EH (cell line): ENCODE measurements around the gene RYR3.

Source experiments
- DNase-seq: peaks from one replicate; pipeline ENCODE4 v3.0.0-alpha.2; 2015; ENCODE audit warnings: low read depth

RYR3 gene

GRCh38 chr15:33649217-33649933 lies 338.6 kb downstream of the RYR3 start:
- DNase-seq = no peak

DNA sequence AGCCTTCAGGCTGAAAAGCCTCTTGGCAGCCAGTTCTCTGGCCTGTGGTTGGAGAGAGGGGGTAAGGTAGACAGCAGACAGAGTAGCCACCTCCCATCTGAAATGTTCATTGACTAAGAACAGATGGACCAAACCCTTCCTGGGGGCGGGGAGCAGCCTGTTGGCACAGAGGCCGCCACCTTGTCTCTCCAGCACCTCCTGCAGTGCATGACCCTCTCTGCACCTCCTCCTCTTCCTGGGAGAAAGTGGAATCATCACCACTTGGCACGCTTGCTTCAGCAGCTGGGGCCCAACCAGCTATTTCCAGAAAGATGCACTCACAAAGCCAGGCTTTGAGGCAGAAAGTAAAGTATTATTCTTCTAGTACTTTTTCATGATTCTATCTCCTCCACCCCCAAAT lies 344.1 kb downstream of the RYR3 start:
- DNase-seq = no peak

DNA sequence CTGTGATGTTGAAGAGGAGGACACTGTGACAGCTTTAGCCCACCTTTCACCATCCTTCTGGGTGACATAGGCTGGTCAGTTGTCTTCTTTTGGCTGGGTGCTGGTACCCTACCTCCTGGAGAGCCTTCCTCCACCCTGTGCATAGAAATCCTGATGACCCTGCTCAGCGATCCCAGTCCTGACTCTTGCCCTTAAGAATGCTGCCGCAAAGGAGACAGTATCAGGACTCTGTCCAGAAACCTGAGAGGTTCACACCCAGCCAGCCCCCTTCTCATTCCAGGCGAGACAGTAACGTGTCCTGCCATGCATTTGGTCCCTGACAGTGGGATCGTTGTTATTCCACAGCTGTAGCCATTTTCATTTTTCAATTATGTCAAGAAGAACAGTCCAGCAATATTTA lies 344.7 kb downstream of the RYR3 start:
- DNase-seq = no peak

DNA sequence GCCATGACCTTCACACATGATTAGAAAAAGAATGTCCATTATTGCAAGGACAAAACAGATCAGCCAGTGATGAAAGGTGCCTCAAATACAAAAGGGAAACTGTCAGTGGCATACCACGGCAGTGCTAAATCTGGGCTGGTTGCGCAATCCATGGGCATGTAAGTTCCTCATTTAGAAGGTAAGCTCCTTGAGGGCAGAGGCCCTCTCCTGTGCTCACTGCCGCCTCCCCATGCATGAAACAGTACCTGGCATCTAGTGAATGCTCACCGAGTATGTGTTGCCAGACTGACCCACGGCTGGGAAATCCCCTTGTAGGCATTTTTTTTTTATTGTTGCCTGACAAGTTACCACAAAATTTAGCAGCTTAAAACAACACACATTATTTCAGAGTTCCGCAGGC lies 345.4 kb downstream of the RYR3 start:
- DNase-seq = no peak

- no peak for DNase-seq
Measured at GRCh38 chr15:33660151-33660550, 349.4 kb downstream of the RYR3 start.

DNA sequence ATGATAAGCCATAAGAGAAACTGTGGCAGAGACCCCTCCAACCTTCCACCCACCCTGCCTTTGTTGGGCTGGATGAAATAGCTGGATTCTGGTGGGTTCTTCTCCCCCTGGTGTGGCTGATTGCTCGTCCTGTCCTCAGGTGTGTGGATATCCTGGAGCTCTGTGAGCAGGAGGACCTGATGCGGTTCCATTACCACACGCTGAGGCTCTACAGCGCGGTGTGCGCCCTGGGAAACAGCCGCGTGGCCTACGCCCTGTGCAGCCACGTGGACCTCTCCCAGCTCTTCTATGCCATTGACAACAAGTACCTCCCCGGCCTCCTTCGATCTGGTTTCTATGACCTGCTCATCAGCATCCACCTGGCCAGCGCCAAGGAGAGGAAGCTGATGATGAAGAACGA lies 351.2 kb downstream of the RYR3 start:
- no peak for DNase-seq

DNA sequence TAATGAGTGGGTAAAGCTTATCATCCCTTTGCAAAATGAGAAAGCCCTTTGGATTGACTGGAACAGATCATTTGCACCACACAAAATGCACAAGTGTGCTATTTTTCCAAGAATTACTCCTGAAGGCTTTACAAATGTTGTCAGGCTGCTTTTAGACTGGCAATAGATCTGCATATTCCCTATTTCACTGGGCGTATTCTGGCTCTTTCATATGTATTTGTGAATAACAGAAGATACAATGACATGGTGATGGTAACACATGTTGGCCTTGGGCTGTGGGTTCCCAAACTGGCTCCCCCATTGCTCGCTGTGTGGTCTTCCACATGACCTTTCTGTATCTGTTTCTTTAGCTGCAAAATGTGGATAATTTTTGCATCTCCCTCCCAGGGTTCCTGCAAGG lies 354.2 kb downstream of the RYR3 start:
- DNase-seq = no peak

- no peak for DNase-seq
Measured at GRCh38 chr15:33670567-33670966, 359.8 kb downstream of the RYR3 start.

- no peak for DNase-seq
Measured at GRCh38 chr15:33671456-33671855, 360.7 kb downstream of the RYR3 start.

- DNase-seq = peak; percentile 21
Measured at GRCh38 chr15:33675246-33675645, 364.5 kb downstream of the RYR3 start.

- DNase-seq = no peak
Measured at GRCh38 chr15:33677238-33677830, 366.6 kb downstream of the RYR3 start.

DNA sequence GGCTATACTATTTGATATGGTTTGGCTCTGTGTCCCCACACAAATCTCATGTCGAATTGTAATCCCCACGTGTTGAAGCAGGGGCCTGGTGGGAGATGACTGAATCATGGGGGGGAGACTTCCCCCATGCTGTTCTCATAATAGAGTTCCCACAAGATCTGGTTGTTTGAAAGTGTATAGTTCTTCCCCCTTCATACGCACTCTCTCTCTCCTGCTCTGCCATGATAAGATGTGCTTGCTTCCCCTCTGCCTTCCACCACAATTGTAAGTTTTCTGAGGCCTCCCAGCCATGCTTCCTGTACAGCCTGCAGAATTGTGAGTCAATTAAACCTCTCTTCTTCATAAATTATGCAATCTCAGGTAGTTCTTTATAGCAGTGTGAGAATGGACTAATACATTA lies 367.4 kb downstream of the RYR3 start:
- no peak for DNase-seq

- DNase-seq = no peak
Measured at GRCh38 chr15:33678602-33679001, 367.8 kb downstream of the RYR3 start.

- DNase-seq = peak; percentile 17
Measured at GRCh38 chr15:33679061-33679460, 368.3 kb downstream of the RYR3 start.

DNA sequence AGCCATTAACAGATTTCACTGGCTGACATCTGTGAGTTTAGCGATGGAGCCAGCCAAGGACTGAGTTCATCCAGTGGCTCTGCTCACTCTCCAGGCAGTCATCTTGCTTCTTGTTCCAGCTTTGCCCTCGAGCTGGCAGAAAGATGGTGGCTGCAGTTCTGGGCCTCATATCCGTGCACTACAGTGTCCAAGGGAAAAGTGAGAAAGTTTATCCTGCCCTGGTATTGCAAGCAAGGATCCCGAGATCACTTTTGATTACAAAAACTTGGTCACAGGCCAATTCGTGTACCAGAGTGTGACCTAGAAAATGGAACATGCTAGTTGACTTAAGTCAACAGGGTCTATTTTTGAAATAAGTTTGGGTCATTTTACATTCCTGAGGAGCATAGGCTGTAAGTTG lies 369.6 kb downstream of the RYR3 start:
- DNase-seq = no peak

DNA sequence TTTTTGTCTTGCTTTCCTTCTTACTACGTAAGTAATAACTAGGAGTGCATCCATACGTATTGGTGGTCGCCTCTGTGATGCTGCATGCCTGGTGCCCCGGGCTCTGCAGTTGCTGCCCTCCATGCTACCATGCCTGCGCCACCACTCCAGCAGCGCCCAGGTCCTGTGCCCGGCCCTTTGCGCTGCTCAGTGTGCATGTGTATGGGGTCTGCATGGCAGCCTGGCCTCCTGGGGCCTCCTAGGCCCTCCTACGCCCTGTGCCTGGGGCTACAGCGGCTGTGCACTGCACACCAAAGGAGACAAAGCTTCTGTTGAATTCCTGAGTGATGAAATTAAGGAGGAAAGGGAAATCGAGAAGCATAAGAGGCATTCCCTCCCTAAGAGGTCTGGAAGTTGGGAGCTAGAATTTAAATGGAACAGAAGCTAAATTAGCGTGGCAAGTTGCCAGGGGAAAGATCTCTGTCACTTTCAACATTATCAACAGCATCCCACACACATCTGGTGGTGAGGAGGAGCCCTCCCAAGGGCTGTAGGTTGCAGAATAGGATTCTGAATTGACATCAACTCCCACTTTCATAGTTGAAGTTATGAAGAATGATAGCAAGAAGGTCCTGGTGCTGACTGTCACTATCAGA lies 382.5 kb downstream of the RYR3 start:
- DNase-seq = no peak

GRCh38 chr15:33698126-33698525 lies 387.4 kb downstream of the RYR3 start:
- no peak for DNase-seq

GRCh38 chr15:33699145-33699544 lies 388.4 kb downstream of the RYR3 start:
- no peak for DNase-seq

DNA sequence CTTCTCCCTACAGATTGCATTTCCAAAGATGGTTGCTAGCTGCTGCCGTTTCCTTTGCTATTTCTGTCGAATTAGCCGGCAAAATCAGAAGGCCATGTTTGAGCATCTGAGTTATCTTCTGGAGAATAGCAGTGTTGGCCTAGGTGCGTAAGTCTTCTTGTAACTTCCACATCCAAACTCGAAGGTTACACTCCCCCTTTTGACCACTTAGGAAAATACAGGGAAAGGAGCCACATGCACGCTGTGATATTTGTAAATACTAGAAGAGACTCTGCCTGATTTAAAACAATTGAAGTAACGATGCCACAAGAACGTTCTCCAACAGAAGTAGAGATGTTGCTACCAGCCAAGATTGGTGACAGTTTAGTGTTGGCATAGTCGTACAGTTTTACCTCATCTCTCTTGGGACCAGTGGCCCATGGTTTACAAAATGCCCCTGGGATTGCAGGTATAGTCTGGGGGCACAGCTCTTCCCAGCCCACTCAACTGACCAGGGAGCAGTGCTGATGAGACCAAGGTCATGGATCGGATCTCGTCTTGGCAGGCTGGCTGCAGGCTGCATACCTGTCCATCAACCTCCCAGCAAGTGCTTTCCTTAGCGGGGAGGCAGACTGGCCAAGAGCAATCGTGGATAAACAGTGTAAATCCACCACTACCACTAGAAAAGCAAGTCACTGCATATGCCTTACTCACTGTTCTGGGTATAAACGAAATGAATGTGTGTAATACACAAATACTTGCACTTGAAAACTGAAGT lies 389.1 kb downstream of the RYR3 start:
- DNase-seq = peak; percentile 4

GRCh38 chr15:33700695-33701303 lies 390.0 kb downstream of the RYR3 start:
- DNase-seq = peak; percentile 78

- DNase-seq = no peak
Measured at GRCh38 chr15:33701304-33701696, 390.5 kb downstream of the RYR3 start.

- no peak for DNase-seq
Measured at GRCh38 chr15:33706173-33706572, 395.4 kb downstream of the RYR3 start.
